Stimulated activated naive CD8-positive, alpha-beta T cell treated with anti-CD3 and anti-CD28 coated beads, Interleukin-15, Interleukin-2, amounts not matched to agents 100 U/mL and 50 U/mL, for 24 hours (primary cell): ENCODE measurements around the gene STRIP2.
"Not testable (repeated sequence)": the region's sequence is repeated elsewhere in the genome, so short reads cannot be mapped to it uniquely, and the experiment has no call there.

Experiments used
- ATAC-seq: fragments of 150-1000 bp; cut with Tn5 transposase; one replicate; pipeline ENCODE4 v1.10.0; 2021
- DNase-seq: peaks from one replicate; pipeline ENCODE4 v3.0.0; 2021

Gene STRIP2

GRCh38 chr7:129423700-129424410, 10.4 kb upstream of the STRIP2 start:
- no peak for DNase-seq
- no peak for ATAC-seq

GRCh38 chr7:129426482-129426881, 7.8 kb upstream of the STRIP2 start:
- no peak for ATAC-seq
- DNase-seq = no peak

GRCh38 chr7:129427526-129428045, 6.6 kb upstream of the STRIP2 start:
- no peak for ATAC-seq
- DNase-seq = no peak

GRCh38 chr7:129431911-129432643, 2.2 kb upstream of the STRIP2 start:
- no peak for DNase-seq

GRCh38 chr7:129434675-129435318, 565 bp downstream of the STRIP2 start:
- DNase-seq = peak; percentile 11
- no peak for ATAC-seq

More at GRCh38 chr7:129431911-129432643, 2.2 kb upstream of the STRIP2 start:
- ATAC-seq = no peak

- DNase-seq (no peak), ATAC-seq (no peak)
Observed at GRCh38 chr7:129435414-129435829, 1.2 kb downstream of the STRIP2 start.

GRCh38 chr7:129436335-129436923, 2.2 kb downstream of the STRIP2 start:
- DNase-seq = no peak
- ATAC-seq = no peak

GRCh38 chr7:129437190-129437589, 3.0 kb downstream of the STRIP2 start:
- ATAC-seq (no peak), DNase-seq (no peak)

- DNase-seq (no peak), ATAC-seq (no peak)
Observed at GRCh38 chr7:129438281-129438838, 4.1 kb downstream of the STRIP2 start.

- ATAC-seq = peak; percentile 81
- peak; percentile 65 for DNase-seq
Observed at GRCh38 chr7:129438839-129439651, 4.8 kb downstream of the STRIP2 start.

- DNase-seq (no peak), ATAC-seq (no peak)
Observed at GRCh38 chr7:129439963-129440625, 5.9 kb downstream of the STRIP2 start.

- DNase-seq (no peak), ATAC-seq (no peak)
Observed at GRCh38 chr7:129443612-129444011, 9.4 kb downstream of the STRIP2 start.

- not testable (repeated sequence) for DNase-seq, ATAC-seq
Observed at GRCh38 chr7:129444776-129445175, 10.5 kb downstream of the STRIP2 start.

GRCh38 chr7:129446925-129447324, 12.7 kb downstream of the STRIP2 start:
- DNase-seq, ATAC-seq: not testable (repeated sequence)

GRCh38 chr7:129447445-129447844, 13.2 kb downstream of the STRIP2 start:
- ATAC-seq, DNase-seq: not testable (repeated sequence)

GRCh38 chr7:129448608-129449007, 14.4 kb downstream of the STRIP2 start:
- not testable (repeated sequence) for DNase-seq, ATAC-seq

- no peak for DNase-seq
- no peak for ATAC-seq
Observed at GRCh38 chr7:129450295-129450694, 16.1 kb downstream of the STRIP2 start.

- DNase-seq (no peak), ATAC-seq (no peak)
Observed at GRCh38 chr7:129452589-129453231, 18.5 kb downstream of the STRIP2 start.

- no peak for ATAC-seq
- no peak for DNase-seq
Observed at GRCh38 chr7:129453510-129454248, 19.4 kb downstream of the STRIP2 start.

- DNase-seq = no peak
- ATAC-seq = no peak
Observed at GRCh38 chr7:129454249-129454551, 20.0 kb downstream of the STRIP2 start.
